HEK293T (cell line): ENCODE measurements around the gene NCOA7.

Experiments
- CTCF ChIA-PET: fragments of 350-600 bp; formaldehyde crosslinking; extraction: SDS; loops from one replicate; lab custom pipeline; 2021; ENCODE audit warnings: antibody characterized with exemption, inconsistent platforms; lab: Yijun Ruan, JAX
- POLR2A ChIA-PET: fragments of 350-600 bp; formaldehyde crosslinking; extraction: SDS; loops from one replicate; lab custom pipeline; 2020; ENCODE audit warnings: antibody characterized with exemption, inconsistent platforms; lab: Yijun Ruan, JAX
- DNase-seq: peaks from one replicate; pipeline ENCODE4 v3.0.0; 2012; ENCODE audit warnings: mixed read lengths; ENCODE audit errors: extremely low spot score
- ARNT ChIP-seq: fragments of 450-650 bp; IDR thresholded peaks from 2 replicates; pipeline ENCODE4 v1.6.1; 2017; ENCODE audit warnings: mild to moderate bottlenecking
- BHLHE40 ChIP-seq: fragments of 450-650 bp; IDR thresholded peaks from 2 replicates; pipeline ENCODE4 v1.6.1; 2016; ENCODE audit warnings: mild to moderate bottlenecking, moderate library complexity, borderline replicate concordance
- CTBP1 ChIP-seq: fragments of 450-650 bp; IDR thresholded peaks from 2 replicates; pipeline ENCODE4 v1.6.1; 2016; ENCODE audit warnings: borderline replicate concordance
- ELF4 ChIP-seq: fragments of 450-650 bp; IDR thresholded peaks from 2 replicates; pipeline ENCODE4 v1.6.1; 2017; ENCODE audit warnings: antibody characterized with exemption
- FOXA1 ChIP-seq: fragments of 450-650 bp; IDR thresholded peaks from 2 replicates; pipeline ENCODE4 v1.6.1; 2016; ENCODE audit warnings: mild to moderate bottlenecking
- FOXK2 ChIP-seq: fragments of 450-650 bp; IDR thresholded peaks from 2 replicates; pipeline ENCODE4 v1.6.1; 2016; ENCODE audit warnings: mild to moderate bottlenecking
- FOXM1 ChIP-seq: fragments of 450-650 bp; IDR thresholded peaks from 2 replicates; pipeline ENCODE4 v1.6.1; 2017; ENCODE audit warnings: mild to moderate bottlenecking, borderline replicate concordance
- HDGF ChIP-seq: fragments of 450-650 bp; IDR thresholded peaks from 2 replicates; pipeline ENCODE4 v1.6.1; 2017; ENCODE audit warnings: antibody characterized with exemption, borderline replicate concordance
- L3MBTL2 ChIP-seq: fragments of 450-650 bp; conservative IDR thresholded peaks from 2 replicates; pipeline ENCODE4 v1.6.1; 2016; ENCODE audit warnings: mild to moderate bottlenecking
- LEF1 ChIP-seq: fragments of 450-650 bp; IDR thresholded peaks from 2 replicates; pipeline ENCODE4 v1.6.1; 2017; ENCODE audit warnings: mild to moderate bottlenecking, borderline replicate concordance
- NFRKB ChIP-seq: fragments of 450-650 bp; IDR thresholded peaks from 2 replicates; pipeline ENCODE4 v1.6.1; 2016; ENCODE audit warnings: mild to moderate bottlenecking, moderate library complexity
- SP1 ChIP-seq: fragments of 450-650 bp; IDR thresholded peaks from 2 replicates; pipeline ENCODE4 v1.6.1; 2017
- SUZ12 ChIP-seq: fragments of 450-650 bp; IDR thresholded peaks from 2 replicates; pipeline ENCODE4 v1.6.1; 2016; ENCODE audit warnings: mild to moderate bottlenecking
- TARDBP ChIP-seq: fragments of 450-650 bp; IDR thresholded peaks from 2 replicates; pipeline ENCODE4 v1.6.1; 2016
- ZNF384 ChIP-seq: fragments of 450-650 bp; IDR thresholded peaks from 2 replicates; pipeline ENCODE4 v1.6.1; 2016
- TF ChIP-seq, protein P1 (sequence below): fragments of 450-650 bp; IDR thresholded peaks from 2 replicates; pipeline ENCODE4 v1.6.1; 2016

The NCOA7 gene

DNA sequence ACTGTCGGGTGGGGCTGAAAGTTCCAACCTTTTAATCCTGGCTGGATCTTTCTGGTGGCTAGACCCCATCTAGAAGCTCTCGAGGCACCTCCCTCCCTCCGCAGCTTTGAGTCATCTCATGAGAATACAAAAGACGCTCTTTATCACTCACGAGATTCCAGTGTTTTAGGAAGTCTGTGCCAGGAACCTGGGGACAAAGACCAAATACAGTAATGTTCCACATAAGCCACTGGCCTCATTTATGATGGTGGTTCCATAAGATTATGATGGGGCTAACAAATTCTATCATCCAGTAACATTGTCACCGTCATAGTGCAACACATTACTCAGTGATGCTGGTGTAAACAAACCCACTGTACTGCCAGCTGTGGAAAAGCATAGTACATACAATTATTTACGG lies 48.7 kb downstream of the NCOA7 start:
- POLR2A ChIA-PET = interaction anchor here (0.6 to 1.5 kb wide), 3 partner anchors 49 to 117 kb away, joined by 3 to 5 read pairs (median 3); partner anchors contain the start of genes HINT3 and NCOA7
- CTCF ChIA-PET = interaction anchor here (0.6 to 1.1 kb wide), 2 partner anchors 20 to 118 kb away, joined by 3 read pairs; no protein-coding TSS in a partner anchor
- TF ChIP-seq NFRKB = no peak
- no peak for TF ChIP-seq ARNT
- TF ChIP-seq TARDBP = no peak
- TF ChIP-seq FOXA1 = no peak
- no peak for TF ChIP-seq CTBP1
- TF ChIP-seq SP1 = no peak
- no peak for TF ChIP-seq BHLHE40
- TF ChIP-seq HDGF = no peak
- TF ChIP-seq FOXK2 = no peak
- no peak for TF ChIP-seq SUZ12
- no peak for TF ChIP-seq L3MBTL2
- no peak for TF ChIP-seq ZNF384
- TF ChIP-seq, protein P1, sequence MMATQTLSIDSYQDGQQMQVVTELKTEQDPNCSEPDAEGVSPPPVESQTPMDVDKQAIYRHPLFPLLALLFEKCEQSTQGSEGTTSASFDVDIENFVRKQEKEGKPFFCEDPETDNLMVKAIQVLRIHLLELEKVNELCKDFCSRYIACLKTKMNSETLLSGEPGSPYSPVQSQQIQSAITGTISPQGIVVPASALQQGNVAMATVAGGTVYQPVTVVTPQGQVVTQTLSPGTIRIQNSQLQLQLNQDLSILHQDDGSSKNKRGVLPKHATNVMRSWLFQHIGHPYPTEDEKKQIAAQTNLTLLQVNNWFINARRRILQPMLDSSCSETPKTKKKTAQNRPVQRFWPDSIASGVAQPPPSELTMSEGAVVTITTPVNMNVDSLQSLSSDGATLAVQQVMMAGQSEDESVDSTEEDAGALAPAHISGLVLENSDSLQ = no peak; the same call in 1 of the 2 replicates
- TF ChIP-seq ELF4 = no peak
- TF ChIP-seq LEF1 = no peak
- TF ChIP-seq FOXM1 = no peak
- DNase-seq = no peak

DNA sequence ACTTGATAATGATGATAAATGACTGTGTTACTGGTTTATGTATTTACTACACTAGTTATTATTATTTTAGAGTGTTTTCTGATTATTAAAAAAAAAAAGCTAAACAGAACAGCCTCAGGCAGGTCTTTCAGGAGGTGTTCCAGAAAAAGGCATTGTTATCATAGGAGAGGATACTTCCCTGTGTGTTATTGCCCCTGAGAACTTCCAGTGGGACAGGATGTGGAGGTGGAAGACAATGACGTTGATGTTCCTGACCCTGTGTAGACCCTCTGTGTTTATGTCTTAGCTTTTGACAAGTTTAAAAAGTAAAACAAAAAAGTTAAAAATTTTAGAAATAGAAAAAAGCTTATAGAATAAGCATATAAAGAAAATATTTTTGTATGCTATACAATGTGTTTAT lies 49.1 kb downstream of the NCOA7 start:
- CTCF ChIA-PET = interaction anchor here (0.6 to 1.1 kb wide), 2 partner anchors 19 to 117 kb away, joined by 3 read pairs; no protein-coding TSS in a partner anchor
- POLR2A ChIA-PET = interaction anchor here (0.6 to 1.5 kb wide), 3 partner anchors 49 to 117 kb away, joined by 3 to 5 read pairs (median 3); partner anchors contain the start of genes HINT3 and NCOA7
- TF ChIP-seq NFRKB (no peak), FOXM1 (no peak), ZNF384 (no peak; the same call in 1 of the 2 replicates), ELF4 (no peak), HDGF (no peak), TARDBP (no peak), ARNT (no peak), BHLHE40 (no peak), LEF1 (no peak), FOXK2 (no peak), CTBP1 (no peak), SP1 (no peak), SUZ12 (no peak), FOXA1 (no peak), L3MBTL2 (no peak)
- TF ChIP-seq, protein P1 = no peak
- DNase-seq = no peak

DNA sequence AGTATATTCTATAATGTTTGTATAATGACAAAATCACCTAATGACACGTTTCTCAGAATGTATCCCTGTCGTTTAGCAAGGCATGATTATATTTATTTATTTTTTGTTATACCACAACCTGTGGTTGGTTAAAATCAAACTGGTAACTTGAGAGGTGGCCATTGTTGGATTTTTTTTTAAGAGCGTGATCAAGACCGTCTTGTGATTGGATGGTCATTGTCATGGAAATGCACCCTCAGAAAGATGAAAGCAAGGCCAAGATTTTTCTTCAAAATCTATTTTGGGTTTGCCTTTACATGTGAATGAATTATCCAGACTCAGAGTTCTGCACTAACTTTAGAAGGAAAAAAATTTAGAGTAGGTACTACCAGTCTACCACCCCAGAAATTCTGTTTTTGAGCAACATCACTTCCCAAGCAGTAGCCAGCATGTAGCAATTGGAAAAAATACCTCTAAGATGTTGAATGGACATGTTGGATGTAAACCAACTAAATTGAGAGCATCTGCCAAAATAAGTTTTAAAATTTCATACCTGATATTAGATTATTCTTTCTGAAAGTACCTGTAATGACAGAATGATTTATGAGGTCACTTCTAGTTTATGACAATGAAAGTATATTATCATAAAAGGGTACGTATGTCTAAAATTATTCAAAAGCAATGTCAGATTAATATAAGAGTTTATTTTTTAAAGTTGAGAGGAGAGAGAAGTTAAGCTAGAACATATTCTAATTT lies 50.8 kb downstream of the NCOA7 start:
- ChIA-PET CTCF (interaction anchor here (0.6 kb wide), 1 partner anchor 742 kb away, joined by 9 read pairs; no protein-coding TSS in a partner anchor), POLR2A (interaction anchor here (1.3 kb wide), 1 partner anchor 115 kb away, joined by 3 read pairs; the partner anchor contains the start of gene HINT3)
- no peak for TF ChIP-seq FOXK2
- TF ChIP-seq, protein P1 = peak; percentile 79
- no peak for TF ChIP-seq HDGF
- TF ChIP-seq NFRKB = no peak
- TF ChIP-seq ZNF384 = no peak
- no peak for DNase-seq

DNA sequence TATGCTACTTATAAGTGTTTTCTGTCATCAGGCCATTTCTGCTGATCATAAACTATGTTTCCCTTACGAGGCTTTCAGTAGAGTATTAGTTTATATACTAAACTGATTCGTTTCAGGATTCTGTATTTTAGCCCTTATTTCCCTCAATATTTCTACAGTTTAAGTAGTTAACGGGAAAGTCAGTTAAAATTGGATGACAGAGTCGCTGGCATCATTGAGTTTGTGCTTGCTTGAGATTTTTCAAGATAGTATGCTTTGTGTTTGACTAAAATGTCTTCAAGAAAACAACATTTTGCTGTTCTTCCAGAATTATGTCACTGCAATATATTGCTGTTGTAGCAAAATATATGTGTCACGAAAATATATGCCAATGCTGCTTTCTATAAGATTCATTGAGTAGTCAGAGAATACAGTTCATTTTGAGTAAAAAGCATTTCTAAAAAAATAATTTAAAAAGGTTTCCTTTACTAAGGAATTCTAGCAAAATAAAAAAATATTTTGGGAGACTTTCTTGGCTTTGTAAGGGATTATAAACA lies 51.4 kb downstream of the NCOA7 start:
- TF ChIP-seq SUZ12 (no peak), L3MBTL2 (no peak)
- TF ChIP-seq, protein P1 = no peak
- CTCF ChIA-PET = interaction anchor here (0.5 kb wide), 1 partner anchor 47 kb away, joined by 3 read pairs; no protein-coding TSS in a partner anchor
- DNase-seq = no peak
- POLR2A ChIA-PET = interaction anchor here (1.3 kb wide), 1 partner anchor 114 kb away, joined by 3 read pairs; the partner anchor contains the start of gene HINT3

DNA sequence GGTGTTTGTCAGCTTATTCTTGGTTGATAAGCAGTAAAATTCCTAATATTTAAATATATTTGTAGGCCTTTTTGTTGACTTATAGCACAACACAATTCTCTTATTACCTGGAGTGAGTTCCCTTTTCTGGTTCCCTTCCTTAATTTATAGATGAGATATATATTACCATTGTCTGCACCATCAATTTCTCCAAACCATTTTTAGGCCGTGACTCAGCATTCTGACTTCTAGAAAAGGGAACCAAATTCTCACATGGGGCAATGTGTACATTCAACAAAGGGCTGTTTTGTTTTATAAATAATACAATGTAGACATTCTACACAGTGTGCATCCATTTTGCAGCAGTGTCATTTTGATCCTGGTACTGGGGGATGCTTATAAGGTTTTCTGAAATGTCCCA lies 52.8 kb downstream of the NCOA7 start:
- no peak for DNase-seq
- CTCF ChIA-PET = interaction anchor here (0.6 to 1.0 kb wide), 2 partner anchors 110 to 113 kb away, joined by 3 read pairs; partner anchors contain the start of gene HINT3
- POLR2A ChIA-PET = no interaction called here
- TF ChIP-seq TARDBP = no peak
- TF ChIP-seq FOXM1 = no peak
- TF ChIP-seq, protein P1 = no peak
- no peak for TF ChIP-seq ARNT
